ENCODE data around the gene RAB40C. TPM values are rescaled to one million over a fixed set of nuclear protein-coding genes. Genes with fewer than 3 reads are reported as not detected.

RAB40C gene
- total and polyA plus RNA-seq, 2 donors (not counting 1 experiment from before 2014, with no cell fraction given): 3.2 to 11.6 TPM

DNA sequence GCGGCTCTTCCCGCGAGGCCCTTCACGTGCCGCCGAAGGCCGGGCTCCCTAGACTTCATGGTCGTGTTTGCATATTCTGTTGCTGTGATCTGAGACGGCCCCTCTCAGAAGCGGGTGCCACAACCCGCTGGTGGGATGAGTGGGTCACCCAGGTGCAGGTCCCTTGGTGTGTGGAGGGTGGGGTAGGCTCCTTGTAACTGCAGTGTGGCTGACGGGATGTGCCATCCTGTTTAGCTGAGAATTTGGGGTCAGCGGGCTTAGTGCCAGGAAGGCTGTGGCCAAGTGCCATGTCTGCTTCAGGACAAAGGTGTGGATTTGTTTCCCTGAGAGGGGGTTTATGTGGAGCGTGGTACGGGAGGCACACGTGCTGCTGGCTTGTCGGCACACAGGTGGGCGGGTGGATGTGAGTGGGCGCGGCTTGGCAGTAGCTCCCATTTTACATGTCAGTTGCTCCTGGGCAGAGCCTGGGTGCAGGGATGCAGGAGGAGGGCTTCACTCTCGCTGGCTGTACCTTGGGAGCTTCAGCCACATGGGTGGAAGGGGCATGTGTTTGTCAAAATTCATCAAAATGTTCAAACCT, 31.8 kb downstream of the RAB40C start:
- H4K20me1 ChIP-seq (ENCODE audit: control insufficient read depth, extremely low read depth, insufficient read depth, low read length): no peaks in the 10 kb centered on the region
- no peaks in the 10 kb centered on the region for H3K79me2 ChIP-seq (ENCODE audit: control insufficient read depth, insufficient read depth, low read length)
- peak overlapping the region; percentile 14 for H3K27ac ChIP-seq (ENCODE audit: insufficient read depth, low read length)
- no peaks in the 10 kb centered on the region for H3K27me3 ChIP-seq (ENCODE audit: control insufficient read depth, insufficient read depth, low read length)
- TF ChIP-seq CTCF (conservative IDR thresholded peaks at IDR 0.05 in 1 of 2, IDR thresholded peaks at IDR 0.05 in 1 of 2; ENCODE audit: low read depth in 1 of 2, low read length in 2 of 2) (no peak), EZH2 (IDR thresholded peaks at IDR 0.05; ENCODE audit: low read length, missing control alignments) (no peak)
- H2AFZ ChIP-seq (ENCODE audit: low read length): no peak overlapping the region
- H3K4me3 ChIP-seq (replicated peaks in 1 of 4; ENCODE audit: control extremely low read depth in 1 of 4, insufficient read depth in 1 of 4, low read depth in 3 of 4, low read length in 4 of 4): no peak overlapping the region
- no peaks in the 10 kb centered on the region for H3K9me3 ChIP-seq (ENCODE audit: control insufficient read depth, insufficient read depth, low read depth, low read length)
- H3K4me1 ChIP-seq (ENCODE audit: control insufficient read depth, extremely low read depth, insufficient read depth, low read length): peaks cover 8% of the 10 kb centered on the region
- peaks cover 2% of the 10 kb centered on the region for H3K36me3 ChIP-seq (ENCODE audit: control insufficient read depth, insufficient read depth, low read length)
- H3K9ac ChIP-seq (ENCODE audit: insufficient read depth, low read length): no peak overlapping the region
- no peak for DNase-seq (ENCODE audit: low read depth in 2 of 2)
- H3K4me2 ChIP-seq (ENCODE audit: extremely low read depth, insufficient read depth, low read length): no peak overlapping the region

GRCh38 chr16:622920-623280, 33.0 kb downstream of the RAB40C start:
- no peaks in the 10 kb centered on the region for H4K20me1 ChIP-seq (ENCODE audit: control insufficient read depth, extremely low read depth, insufficient read depth, low read length)
- no peaks in the 10 kb centered on the region for H3K27me3 ChIP-seq (ENCODE audit: control insufficient read depth, insufficient read depth, low read length)
- H3K27ac ChIP-seq (ENCODE audit: insufficient read depth, low read length): peak overlapping the region; percentile 71
- no peak overlapping the region for H3K4me2 ChIP-seq (ENCODE audit: extremely low read depth, insufficient read depth, low read length)
- TF ChIP-seq EZH2 (IDR thresholded peaks at IDR 0.05; ENCODE audit: low read length, missing control alignments) (no peak), CTCF (conservative IDR thresholded peaks at IDR 0.05 in 1 of 2, IDR thresholded peaks at IDR 0.05 in 1 of 2; ENCODE audit: low read depth in 1 of 2, low read length in 2 of 2) (no peak)
- no peaks in the 10 kb centered on the region for H3K9me3 ChIP-seq (ENCODE audit: control insufficient read depth, insufficient read depth, low read depth, low read length)
- no peaks in the 10 kb centered on the region for H3K79me2 ChIP-seq (ENCODE audit: control insufficient read depth, insufficient read depth, low read length)
- peaks cover 2% of the 10 kb centered on the region for H3K36me3 ChIP-seq (ENCODE audit: control insufficient read depth, insufficient read depth, low read length)
- H3K4me1 ChIP-seq (ENCODE audit: control insufficient read depth, extremely low read depth, insufficient read depth, low read length): peaks cover 8% of the 10 kb centered on the region
- H2AFZ ChIP-seq (ENCODE audit: low read length): no peak overlapping the region
- H3K4me3 ChIP-seq (replicated peaks in 1 of 4; ENCODE audit: control extremely low read depth in 1 of 4, insufficient read depth in 1 of 4, low read depth in 3 of 4, low read length in 4 of 4): no peak overlapping the region
- no peak for DNase-seq (ENCODE audit: low read depth in 2 of 2)
- H3K9ac ChIP-seq (ENCODE audit: insufficient read depth, low read length): peak overlapping the region; percentile 30

DNA sequence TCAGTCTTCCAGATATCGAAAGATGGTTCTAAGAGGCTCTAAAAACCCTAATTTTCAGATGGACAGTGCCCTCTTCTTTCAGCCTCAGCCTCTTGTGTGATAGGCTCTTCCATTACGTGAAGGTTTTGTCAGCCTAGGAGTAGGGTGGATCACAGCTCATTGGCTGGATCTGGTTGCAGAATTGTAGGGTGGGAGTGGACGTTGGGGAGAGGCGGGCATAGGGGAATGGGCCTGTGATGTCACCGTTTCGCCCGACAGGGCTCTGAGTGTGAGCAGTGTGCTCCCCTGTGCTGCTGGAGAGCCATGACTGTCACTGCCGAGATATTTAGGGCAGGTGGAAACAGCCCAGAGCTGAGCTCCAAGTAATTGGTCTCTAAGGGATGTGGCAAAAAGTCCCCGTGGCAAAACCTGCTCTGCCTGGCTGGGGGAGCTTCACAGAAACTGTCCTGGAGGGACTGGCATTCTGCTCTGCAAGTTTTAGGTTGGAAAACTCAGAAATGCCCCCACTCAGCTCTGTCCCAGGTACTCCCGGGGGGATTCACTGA, 34.7 kb downstream of the RAB40C start:
- TF ChIP-seq CTCF (conservative IDR thresholded peaks at IDR 0.05 in 1 of 2, IDR thresholded peaks at IDR 0.05 in 1 of 2; ENCODE audit: low read depth in 1 of 2, low read length in 2 of 2) (no peak), EZH2 (IDR thresholded peaks at IDR 0.05; ENCODE audit: low read length, missing control alignments) (no peak)

More for the DNA sequence above, 34.7 kb downstream of the RAB40C start:
- Histone ChIP-seq H3K27ac (ENCODE audit: insufficient read depth, low read length) (no peak overlapping the region), H3K9me3 (ENCODE audit: control insufficient read depth, insufficient read depth, low read depth, low read length) (no peaks in the 10 kb centered on the region), H4K20me1 (ENCODE audit: control insufficient read depth, extremely low read depth, insufficient read depth, low read length) (no peaks in the 10 kb centered on the region), H3K9ac (ENCODE audit: insufficient read depth, low read length) (no peak overlapping the region), H3K4me3 (replicated peaks in 1 of 4; ENCODE audit: control extremely low read depth in 1 of 4, insufficient read depth in 1 of 4, low read depth in 3 of 4, low read length in 4 of 4) (no peak overlapping the region), H3K36me3 (ENCODE audit: control insufficient read depth, insufficient read depth, low read length) (peaks cover 6% of the 10 kb centered on the region), H3K27me3 (ENCODE audit: control insufficient read depth, insufficient read depth, low read length) (no peaks in the 10 kb centered on the region), H3K4me1 (ENCODE audit: control insufficient read depth, extremely low read depth, insufficient read depth, low read length) (peaks cover 8% of the 10 kb centered on the region), H3K4me2 (ENCODE audit: extremely low read depth, insufficient read depth, low read length) (no peak overlapping the region), H3K79me2 (ENCODE audit: control insufficient read depth, insufficient read depth, low read length) (no peaks in the 10 kb centered on the region), H2AFZ (ENCODE audit: low read length) (no peak overlapping the region)
- no peak for DNase-seq (ENCODE audit: low read depth in 2 of 2)

Measured in fibroblast of lung (primary cell).